SU-DHL-6 (cell line): ENCODE data around the gene TRIM3.

Experiments
- H2AFZ ChIP-seq: fragments of 200-600 bp; sonication (generic); 2 replicates; pipeline ENCODE4 v1.6.1; 2014; ENCODE audit warnings: low read depth, mild to moderate bottlenecking, moderate library complexity, mixed read lengths, antibody characterized with exemption, low read length; ENCODE audit not compliant: severe bottlenecking
- H3F3A ChIP-seq: fragments of 200-600 bp; shearing (Covaris generic); 2 replicates; pipeline ENCODE4 v1.6.0; 2016; ENCODE audit warnings: antibody characterized with exemption, mild to moderate bottlenecking; ENCODE audit not compliant: insufficient read depth
- H3K27ac ChIP-seq: fragments of 200-600 bp; sonication (generic); 2 replicates; pipeline ENCODE4 v1.5.1; 2016; ENCODE audit warnings: low read depth, mild to moderate bottlenecking, low read length, moderate library complexity, mixed read lengths
- H3K27me3 ChIP-seq: fragments of 200-600 bp; sonication (generic), shearing (Covaris generic); 2 replicates; pipeline ENCODE4 v1.6.0; 2014; ENCODE audit warnings: mild to moderate bottlenecking, low read length
- H3K36me3 ChIP-seq: fragments of 200-600 bp; sonication (generic); 2 replicates; pipeline ENCODE4 v1.6.1; 2014; ENCODE audit warnings: mild to moderate bottlenecking, low read length, mixed read lengths
- H3K4me2 ChIP-seq: fragments of 300-600, 200-600 bp; shearing (Covaris generic), sonication (generic); 2 replicates; pipeline ENCODE4 v1.6.0; 2014; ENCODE audit warnings: low read length, low read depth, mild to moderate bottlenecking; ENCODE audit not compliant: poor library complexity, severe bottlenecking
- H3K4me3 ChIP-seq: fragments of 200-600 bp; sonication (generic); 2 replicates; pipeline ENCODE4 v1.5.1; 2014; ENCODE audit warnings: antibody characterized with exemption, low read length, mild to moderate bottlenecking, mixed read lengths; ENCODE audit not compliant: insufficient read depth, poor library complexity, severe bottlenecking
- H3K79me2 ChIP-seq: fragments of 200-600 bp; sonication (generic); 2 replicates; pipeline ENCODE4 v1.6.1; 2014; ENCODE audit warnings: mild to moderate bottlenecking, low read length, moderate library complexity; ENCODE audit not compliant: insufficient read depth
- H3K9ac ChIP-seq: fragments of 200-600 bp; sonication (generic); 2 replicates; pipeline ENCODE4 v1.7.0; 2014; ENCODE audit warnings: mild to moderate bottlenecking, low read length
- H3K9me2 ChIP-seq: fragments of 200-600 bp; sonication (generic); replicated peaks from 2 replicates; pipeline ENCODE4 v1.6.1; 2014; ENCODE audit warnings: low read length; ENCODE audit not compliant: insufficient read depth
- H3K9me3 ChIP-seq: fragments of 200-600 bp; sonication (generic); 2 replicates; pipeline ENCODE4 v1.6.1; 2014; ENCODE audit warnings: low read length, mixed read lengths; ENCODE audit not compliant: insufficient read depth
- H4K20me1 ChIP-seq: fragments of 200-600 bp; sonication (generic); 2 replicates; pipeline ENCODE4 v1.6.1; 2014; ENCODE audit warnings: low read depth, mild to moderate bottlenecking, antibody characterized with exemption, low read length, moderate library complexity, mixed read lengths
- CTCF ChIP-seq: fragments of 200-600 bp; sonication (generic); IDR thresholded peaks from one replicate; pipeline ENCODE4 v1.5.1; 2017; ENCODE audit warnings: antibody characterized with exemption, mild to moderate bottlenecking, low read length, moderate library complexity; ENCODE audit not compliant: insufficient read depth, poor library complexity, severe bottlenecking
- EZH2phosphoT487 ChIP-seq: fragments of 200-600 bp; sonication (generic), shearing (Covaris generic); conservative IDR thresholded peaks from 2 replicates; pipeline ENCODE4 v1.6.1; 2018; ENCODE audit warnings: mild to moderate bottlenecking, antibody characterized with exemption, low read length, moderate library complexity, mixed read lengths

Gene TRIM3

GRCh38 chr11:6481924-6482275, 8.2 kb upstream of the TRIM3 start:
- Histone ChIP-seq H4K20me1 (no peaks in the 10 kb centered on the region; the same call in 1 of the 2 replicates), H3K9me2 (no peaks in the 10 kb centered on the region), H3K9ac (peak overlapping the region; percentile 73), H2AFZ (no peak overlapping the region), H3K27ac (peak overlapping the region; percentile 55), H3K36me3 (peaks cover 26% of the 10 kb centered on the region), H3K79me2 (peaks cover 40% of the 10 kb centered on the region), H3K4me2 (peak overlapping the region; percentile 63), H3K9me3 (no peaks in the 10 kb centered on the region), H3K4me3 (peak overlapping the region; percentile 74), H3F3A (no peaks in the 10 kb centered on the region), H3K27me3 (no peaks in the 10 kb centered on the region)
- TF ChIP-seq CTCF (no peak), EZH2phosphoT487 (no peak)

- Histone ChIP-seq H3K79me2 (peaks cover 40% of the 10 kb centered on the region), H3K36me3 (peaks cover 21% of the 10 kb centered on the region), H3K27ac (peak within 1 kb of the TSS; percentile 55), H3K4me2 (peak within 1 kb of the TSS; percentile 75), H4K20me1 (no peaks in the 10 kb centered on the region; the same call in 1 of the 2 replicates), H3K9me2 (no peaks in the 10 kb centered on the region), H3K9ac (peak within 1 kb of the TSS; percentile 73), H3F3A (no peaks in the 10 kb centered on the region), H3K4me3 (peak within 1 kb of the TSS; percentile 74), H2AFZ (peak within 1 kb of the TSS; percentile 59), H3K9me3 (no peaks in the 10 kb centered on the region), H3K27me3 (no peaks in the 10 kb centered on the region)
- TF ChIP-seq CTCF: no peak
- no peak for TF ChIP-seq EZH2phosphoT487
Measured at GRCh38 chr11:6481012-6481923, 7.5 kb upstream of the TRIM3 start, which contains the start of the genes ARFIP2 and TIMM10B. ARFIP2 (minus strand) TSS chr11:6481331; CDS start chr11:6480421, 910 bp downstream. TIMM10B (plus strand) TSS chr11:6481501; CDS start chr11:6481517, 16 bp downstream.

DNA sequence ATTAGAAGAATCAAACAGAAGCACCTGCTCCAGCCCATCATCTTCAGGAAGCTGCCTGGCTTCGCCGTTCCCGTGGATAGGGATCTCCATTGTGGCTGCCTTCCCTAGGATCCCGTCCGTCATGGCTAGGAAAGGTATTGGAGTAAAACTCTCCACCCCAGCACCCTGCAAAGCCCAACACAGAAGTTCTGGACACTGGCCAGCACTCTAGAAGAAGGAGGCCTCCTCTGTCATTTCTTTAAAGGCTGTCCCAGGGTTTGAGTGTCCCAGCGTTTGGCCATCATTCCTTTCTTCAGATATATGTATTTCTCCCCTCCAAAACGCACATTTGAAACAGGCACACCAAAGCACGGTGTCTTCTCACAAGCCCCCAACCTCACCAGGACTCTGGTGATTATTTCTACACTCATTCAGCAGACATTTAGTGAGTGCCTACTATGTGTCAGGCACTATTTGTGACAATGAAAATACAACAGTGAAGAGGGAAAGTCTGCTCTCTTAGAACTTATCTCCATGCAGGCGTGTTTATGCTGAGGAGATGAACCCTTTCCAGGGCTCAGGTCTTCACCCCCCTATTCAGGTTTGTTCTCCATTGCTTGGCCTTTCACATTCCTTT, 6.7 kb upstream of the TRIM3 start:
- peak overlapping the region; percentile 75 for H3K4me2 ChIP-seq
- peak overlapping the region; percentile 73 for H3K9ac ChIP-seq
- peak overlapping the region; percentile 59 for H2AFZ ChIP-seq
- H4K20me1 ChIP-seq: no peaks in the 10 kb centered on the region; the same call in 1 of the 2 replicates
- no peak overlapping the region for H3K27ac ChIP-seq
- H3K4me3 ChIP-seq: peak overlapping the region; percentile 74
- TF ChIP-seq EZH2phosphoT487 (no peak), CTCF (no peak)
- H3K79me2 ChIP-seq: peaks cover 40% of the 10 kb centered on the region
- peaks cover 15% of the 10 kb centered on the region for H3K36me3 ChIP-seq
- H3F3A ChIP-seq: peaks cover under 1% of the 10 kb centered on the region; the same call in 1 of the 2 replicates
- no peaks in the 10 kb centered on the region for H3K9me3 ChIP-seq
- no peaks in the 10 kb centered on the region for H3K27me3 ChIP-seq
- H3K9me2 ChIP-seq: no peaks in the 10 kb centered on the region
